Cardiac septum (tissue), 1 donor: ENCODE results near the gene DDHD1. TPM values are rescaled to one million over a fixed set of nuclear protein-coding genes. Genes with fewer than 3 reads are reported as not detected.

ENCODE experiments used
- DNase-seq: peaks from one replicate; pipeline ENCODE4 v3.0.0-alpha.2; 2020; ENCODE audit warnings: low spot score
- intact Hi-C: fragments of 100-400 bp; cut with DNase I; formaldehyde crosslinking; loops from one replicate; pipeline ENCODE4 v1.14.0; 2022
- total RNA-seq: library from RNA; stranded (reverse); fragmentation: NEBNext Ultra II Directional; extraction: Animal tissue kit (Norgen Biotek cat#: 25700); gene quantifications from one replicate; pipeline ENCODE4 v1.2.1, GENCODE V29; 2021
- donor health status: DM: no; HTN: no; CAD: no.

Gene DDHD1
- total RNA-seq, 1 donor from 2014 or later: 8.3 TPM

DNA sequence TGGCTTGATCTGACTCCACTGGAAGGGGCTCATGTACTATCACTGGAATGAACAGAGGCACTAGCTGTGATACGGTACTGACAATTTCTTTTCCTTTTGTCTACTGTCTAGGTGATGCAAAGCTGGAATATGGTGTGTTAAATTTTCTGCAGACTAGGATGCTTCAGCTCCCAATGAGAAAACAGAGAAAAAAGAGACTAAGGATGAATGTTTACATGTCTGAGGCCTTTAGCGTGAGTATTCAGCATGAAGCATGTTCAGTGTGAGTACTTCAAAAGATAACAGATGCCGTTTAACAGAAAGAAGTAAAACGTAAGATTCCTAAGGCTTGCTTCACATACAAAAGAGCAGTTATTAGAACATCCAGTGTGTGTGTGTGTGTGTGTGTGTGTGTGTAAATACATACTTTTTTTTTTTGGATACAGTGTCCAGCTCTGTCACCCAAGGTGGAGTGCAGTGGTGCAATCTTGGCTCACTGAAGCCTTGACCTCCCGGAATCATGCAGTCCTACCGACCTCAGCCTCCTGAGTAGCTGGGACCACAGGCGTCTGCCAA lies 110.0 kb downstream of the DDHD1 start:
- intact Hi-C loops: loop anchor here (5.0 kb wide), 2 partner anchors 91 to 109 kb away; partner anchors contain the start of genes DDHD1 and FERMT2
- no peak for DNase-seq

DNA sequence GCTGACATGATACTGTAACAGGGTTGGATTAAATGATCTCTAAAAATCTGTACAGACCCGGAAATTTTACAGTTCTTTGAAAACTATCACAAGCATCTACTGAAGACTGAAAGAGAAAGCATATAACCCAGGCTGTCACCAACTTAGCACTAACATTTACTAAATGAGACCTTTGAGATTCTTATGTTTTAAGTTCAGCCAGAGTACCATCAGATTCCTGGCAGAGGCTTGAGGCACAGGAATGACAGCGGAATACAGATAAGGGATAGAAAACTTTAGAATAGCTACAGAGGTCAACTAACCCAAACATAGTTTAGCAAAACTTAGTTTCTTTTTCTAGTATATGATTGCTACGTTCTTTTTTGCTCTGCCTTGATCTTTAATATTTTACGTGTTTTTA lies 110.6 kb downstream of the DDHD1 start:
- DNase-seq: no peak
- intact Hi-C loops: loop anchor here (5.0 kb wide), 2 partner anchors 90 to 110 kb away; partner anchors contain the start of genes DDHD1 and FERMT2

DNA sequence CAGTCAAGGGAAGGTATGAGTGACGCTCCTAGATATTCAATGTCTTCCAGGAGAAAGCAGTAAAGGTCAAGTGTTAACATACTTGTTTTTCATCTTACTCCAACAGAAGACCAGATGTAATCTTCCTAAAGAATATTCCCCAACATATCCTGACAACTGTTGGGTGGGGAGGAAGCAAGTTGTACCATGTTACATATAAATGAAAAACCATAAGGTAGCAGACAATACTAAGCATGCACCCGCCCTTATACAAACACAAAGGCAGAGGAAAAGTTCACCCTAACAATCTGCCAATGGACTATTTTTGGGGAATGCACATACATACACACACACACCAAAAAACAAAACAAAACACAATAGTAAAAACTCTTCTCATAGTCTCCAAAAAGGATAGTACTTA lies 112.1 kb downstream of the DDHD1 start:
- DNase-seq: no peak

DNA sequence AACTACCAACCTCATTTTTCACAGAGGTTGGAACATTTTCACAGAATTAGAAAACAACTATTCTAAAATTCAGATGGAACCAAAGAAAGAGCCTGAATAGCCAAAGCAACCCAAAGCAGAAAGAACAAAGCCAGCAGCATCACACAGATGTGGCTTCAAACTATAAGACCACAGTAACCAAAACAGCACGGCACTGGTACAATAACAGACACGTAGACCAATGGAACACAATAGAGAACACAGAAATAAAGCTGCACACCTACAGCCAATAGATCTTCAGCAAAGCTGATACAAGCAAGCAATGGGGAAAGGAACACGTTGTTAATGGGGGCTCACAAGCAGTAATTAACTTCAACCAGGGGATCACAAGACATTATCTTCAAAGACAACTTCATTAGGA lies 114.5 kb downstream of the DDHD1 start:
- intact Hi-C loops: no loop called here

More for the DNA sequence above, 112.1 kb downstream of the DDHD1 start:
- intact Hi-C loops: loop anchor here (5.0 kb wide), 2 partner anchors 89 to 111 kb away; partner anchors contain the start of genes DDHD1 and FERMT2

DNA sequence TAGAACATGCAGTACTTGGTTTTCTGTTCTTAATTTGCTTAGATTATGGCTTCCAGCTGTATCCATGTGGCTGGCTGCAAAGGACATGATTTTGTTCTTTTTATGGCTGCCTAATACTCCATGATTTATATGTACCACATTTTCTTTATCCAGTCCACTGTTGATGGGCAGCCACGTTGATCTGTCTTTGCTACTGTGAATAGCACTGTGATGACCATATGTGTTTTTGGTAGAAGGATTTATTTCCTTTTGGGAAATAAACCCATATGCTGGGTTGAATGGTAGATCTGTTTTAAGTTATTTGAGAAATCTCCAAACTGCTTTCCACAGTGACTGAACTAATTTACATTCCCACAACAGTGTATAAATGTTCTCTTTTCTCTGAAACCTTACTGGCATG lies 116.1 kb downstream of the DDHD1 start:
- intact Hi-C loops: no loop called here
- no peak for DNase-seq

More for the DNA sequence above, 114.5 kb downstream of the DDHD1 start:
- DNase-seq: no peak

DNA sequence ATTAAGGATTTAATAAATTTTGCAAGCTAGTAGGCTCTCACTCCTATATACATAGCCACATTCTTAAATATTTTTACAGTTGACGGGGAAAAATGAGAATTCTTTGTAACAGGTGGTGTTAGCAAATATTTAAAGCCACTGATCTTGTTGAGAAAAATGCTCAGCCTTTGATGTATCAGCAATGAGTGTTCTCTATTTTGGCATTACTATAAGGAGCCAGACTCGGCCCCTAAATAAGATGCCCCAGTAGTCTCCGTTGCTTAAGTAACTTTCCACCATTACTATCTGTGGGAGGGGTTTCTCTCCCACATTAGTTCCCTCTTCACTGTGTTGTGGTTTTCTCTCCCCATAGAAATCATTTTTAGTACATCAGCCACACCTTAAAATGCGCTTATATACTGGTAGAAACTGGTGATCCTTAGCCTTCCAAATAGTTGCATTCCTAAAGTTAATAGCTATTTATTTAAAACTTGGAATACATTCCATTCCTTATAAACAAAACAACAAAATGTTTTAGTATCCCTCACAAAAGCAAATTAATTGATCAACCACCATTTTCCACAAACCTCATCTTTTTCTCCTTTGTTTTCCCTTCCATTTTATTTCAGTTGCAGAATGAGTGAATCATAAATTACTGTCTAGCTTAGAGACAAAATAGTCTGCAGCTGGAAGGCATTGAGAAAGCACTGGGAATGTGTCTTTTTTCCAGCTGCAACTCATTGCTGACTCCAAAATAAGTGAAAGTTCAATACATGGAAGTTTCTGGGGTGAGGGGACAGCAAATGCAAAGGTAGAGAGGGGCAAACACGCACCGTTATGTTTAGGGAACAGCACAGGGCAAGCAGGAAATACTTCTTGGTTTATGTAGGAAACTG lies 117.5 kb downstream of the DDHD1 start:
- DNase-seq: no peak
- intact Hi-C loops: no loop called here

DNA sequence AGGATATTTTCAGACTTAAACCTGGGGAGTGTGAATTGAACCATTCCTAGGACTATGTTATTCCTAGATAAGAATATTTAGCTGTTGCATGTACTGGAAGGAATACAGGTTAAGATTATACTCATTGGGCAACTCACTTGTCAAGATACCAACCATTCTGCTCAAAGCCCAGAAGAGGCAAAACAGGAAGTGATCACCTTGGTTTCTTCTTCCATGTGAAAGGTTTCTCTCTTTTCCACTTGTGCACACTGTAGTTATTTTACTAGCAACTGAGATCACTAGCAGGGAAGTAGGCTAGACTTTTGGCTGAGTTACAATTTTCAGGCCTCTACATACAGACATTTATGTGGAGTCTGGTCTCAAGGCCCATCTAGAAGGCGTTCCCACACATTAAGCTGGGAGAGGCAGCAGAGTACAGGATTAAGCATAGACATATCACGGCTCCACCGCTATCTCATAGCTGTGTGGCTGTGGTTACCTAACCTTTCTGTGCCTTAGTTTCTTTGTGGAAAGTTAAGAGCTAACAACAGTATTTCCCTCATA lies 118.4 kb downstream of the DDHD1 start:
- no peak for DNase-seq
- intact Hi-C loops: no loop called here

DNA sequence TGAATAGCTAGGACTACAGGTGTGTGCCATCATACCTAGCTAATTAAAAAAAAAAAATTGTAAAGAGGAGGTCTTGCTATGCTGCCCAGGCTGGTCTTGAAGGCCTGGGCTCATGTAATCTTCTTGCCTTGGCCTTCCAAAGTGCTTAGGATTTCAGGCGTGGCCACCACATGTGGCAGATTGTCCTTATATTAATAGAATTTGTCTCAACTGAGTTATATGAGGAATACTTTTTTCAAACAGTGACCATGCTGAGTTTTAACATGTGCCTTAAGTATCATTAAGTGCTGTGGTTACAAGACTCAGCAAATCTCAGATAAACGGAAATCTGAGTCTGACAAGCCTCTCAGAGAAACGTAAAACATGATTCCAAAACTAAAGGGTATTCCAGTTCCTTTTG lies 119.1 kb downstream of the DDHD1 start:
- no peak for DNase-seq
- intact Hi-C loops: no loop called here

DNA sequence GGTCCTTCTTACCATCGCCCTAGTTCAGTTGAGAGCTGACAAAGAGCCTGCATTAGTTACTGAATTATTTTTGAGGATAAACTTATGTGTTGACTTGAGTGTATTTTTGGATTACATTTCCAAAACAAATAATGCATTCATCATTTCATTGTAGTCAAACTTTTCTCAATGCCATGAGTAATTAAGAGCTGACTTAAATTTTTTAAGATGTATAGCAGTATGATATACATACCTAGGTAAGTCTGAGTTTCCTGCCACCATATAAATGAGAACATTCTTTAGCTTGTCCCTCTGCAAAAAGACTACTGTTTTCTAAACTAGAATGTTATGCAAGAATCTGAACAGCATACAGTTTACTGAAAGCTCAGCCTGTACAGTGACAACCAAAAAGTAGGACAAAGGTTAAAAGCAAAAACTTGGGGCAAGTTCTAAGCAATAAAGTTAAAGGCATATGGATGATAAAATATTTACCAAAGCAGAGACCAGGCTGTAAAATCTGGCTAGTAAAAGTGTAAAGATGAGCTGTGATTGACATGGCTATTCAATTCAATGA lies 120.2 kb downstream of the DDHD1 start:
- DNase-seq: no peak
- intact Hi-C loops: no loop called here

DNA sequence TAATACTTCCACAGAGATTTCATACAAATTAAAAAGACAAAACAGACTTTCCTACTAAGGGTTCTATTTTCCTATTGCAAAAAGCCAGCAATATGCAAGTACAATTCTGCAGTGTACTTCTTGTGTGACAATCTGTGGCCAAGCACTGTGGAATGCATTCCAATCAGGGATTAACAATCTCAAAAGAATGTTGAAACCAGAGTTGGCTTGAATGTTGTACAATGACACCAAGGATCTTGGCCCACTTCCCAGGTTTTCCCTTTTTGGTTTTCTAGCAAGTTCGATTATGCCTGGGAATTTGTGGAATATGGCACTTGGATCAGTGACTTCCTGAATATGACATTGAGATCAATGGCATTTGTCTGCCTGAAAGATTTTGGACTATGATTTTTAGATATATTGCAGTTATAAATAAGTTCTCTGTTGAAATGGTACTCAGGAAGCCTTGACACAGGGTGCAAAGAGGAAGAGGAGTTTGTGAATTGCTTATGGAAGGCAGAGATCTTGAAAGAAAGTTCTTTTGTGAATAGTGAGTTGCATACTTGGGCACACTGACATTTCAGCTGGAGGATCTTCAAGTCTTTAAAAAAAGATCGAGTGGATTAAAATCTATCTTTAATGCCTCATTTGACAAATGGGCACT lies 120.8 kb downstream of the DDHD1 start:
- DNase-seq: no peak
- intact Hi-C loops: no loop called here

DNA sequence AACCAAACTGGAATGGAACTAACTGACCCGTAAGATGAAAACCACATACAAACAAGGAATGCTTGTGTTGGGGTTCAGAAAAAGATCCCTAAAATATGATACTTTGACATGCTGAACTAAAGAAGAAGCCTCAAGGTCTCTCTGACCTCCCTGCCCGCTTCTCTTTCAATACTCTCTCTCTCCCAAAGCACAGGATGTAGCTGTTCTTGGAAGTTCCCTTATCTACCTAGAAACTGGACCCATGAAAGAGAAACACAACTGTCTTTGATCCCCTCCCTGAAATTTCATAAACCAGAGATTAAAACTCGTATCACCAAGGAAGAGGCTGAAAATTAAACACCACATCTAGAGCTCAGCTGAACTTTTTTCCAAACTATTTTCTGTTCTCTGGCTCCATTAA lies 125.6 kb downstream of the DDHD1 start:
- no peak for DNase-seq
- intact Hi-C loops: no loop called here

DNA sequence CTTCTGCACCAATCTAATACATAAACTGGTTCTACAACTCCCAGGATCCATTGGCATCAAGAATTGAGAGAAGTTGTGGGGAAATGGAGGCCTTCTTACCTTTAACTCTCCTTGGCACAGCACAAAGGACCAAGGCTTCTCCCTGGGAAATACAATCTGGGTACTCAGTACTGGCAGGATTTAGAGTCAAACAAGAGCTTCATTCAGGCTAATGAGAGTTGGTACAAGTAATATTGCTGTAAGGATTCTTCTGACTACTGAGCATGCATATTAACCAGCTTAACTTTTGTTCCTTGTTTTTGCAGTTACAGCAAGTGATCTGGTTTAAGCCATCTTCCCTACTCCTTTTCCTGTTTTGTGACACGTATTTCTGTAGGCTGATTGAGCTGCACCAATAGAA lies 126.1 kb downstream of the DDHD1 start:
- DNase-seq: no peak
- intact Hi-C loops: no loop called here

DNA sequence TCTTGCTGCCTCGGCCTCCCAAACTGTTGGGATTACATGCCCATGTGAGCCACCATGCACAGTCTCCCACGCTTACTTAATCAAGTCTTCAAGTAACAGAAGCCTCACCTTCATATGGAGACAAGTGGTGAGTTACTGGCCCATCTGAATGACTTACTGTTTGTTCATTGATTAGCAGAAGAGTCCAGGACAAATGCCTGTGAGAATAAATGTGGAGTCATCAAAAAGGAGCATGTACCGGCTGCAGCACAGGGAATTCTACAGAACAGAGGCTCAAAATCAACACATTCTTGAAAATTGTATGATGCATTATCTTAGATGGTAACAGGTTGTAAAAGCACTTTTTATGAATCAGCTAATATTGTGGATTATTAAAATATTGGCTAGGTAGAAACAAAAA lies 129.8 kb downstream of the DDHD1 start:
- intact Hi-C loops: no loop called here
- no peak for DNase-seq

DNA sequence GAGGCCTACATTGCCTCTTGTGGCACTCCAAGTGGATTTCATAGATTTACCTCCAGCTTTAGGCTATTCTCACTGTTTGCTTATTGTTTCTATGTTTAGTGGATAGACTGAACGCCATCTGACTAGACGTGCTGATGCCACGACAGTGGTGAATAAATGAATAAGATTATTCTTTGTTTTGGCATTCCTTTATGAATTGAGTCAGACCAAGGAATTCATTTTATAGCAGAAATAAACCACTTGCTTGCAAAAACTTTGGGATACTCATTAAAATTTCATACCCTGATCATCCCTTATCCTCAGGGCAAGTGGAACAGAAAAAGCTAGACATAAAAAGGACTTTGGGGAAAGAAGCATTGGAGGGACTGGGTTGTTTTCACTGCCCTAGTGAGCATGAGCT lies 130.5 kb downstream of the DDHD1 start:
- intact Hi-C loops: no loop called here
- DNase-seq: no peak

DNA sequence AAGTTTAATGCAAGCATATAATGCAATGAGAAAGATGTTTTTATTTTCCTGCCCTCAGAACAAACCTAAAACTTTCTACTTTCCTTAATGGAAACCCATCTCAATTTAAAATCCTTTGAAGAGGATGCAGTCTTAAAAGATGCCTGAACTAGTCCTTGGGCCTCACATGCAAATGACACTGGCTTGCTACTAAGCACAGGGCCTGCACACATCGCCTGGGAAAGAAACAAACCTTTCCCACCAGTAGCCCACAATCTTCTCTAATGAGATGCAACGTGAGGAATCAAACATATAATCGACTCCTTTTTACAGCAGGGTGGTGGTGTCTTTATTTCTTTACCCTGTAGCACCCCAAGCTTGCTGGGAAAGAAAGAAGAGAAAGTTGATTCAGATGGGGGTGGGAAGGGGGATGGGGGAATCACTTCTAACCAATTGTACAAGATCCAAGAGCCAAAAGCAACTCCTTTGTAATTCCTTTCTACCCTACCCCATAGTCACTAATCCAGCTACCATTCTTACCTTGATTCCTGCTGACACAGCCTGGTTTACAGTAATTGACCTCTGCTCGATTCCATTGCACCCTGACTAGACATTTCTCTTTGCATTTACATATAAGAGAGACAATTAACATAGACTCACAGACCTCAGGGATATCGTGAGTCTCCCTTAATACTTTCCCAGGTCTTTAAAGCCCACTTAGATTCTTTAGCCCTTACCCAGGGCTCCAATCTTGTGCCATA lies 132.8 kb downstream of the DDHD1 start:
- no peak for DNase-seq
- intact Hi-C loops: no loop called here

DNA sequence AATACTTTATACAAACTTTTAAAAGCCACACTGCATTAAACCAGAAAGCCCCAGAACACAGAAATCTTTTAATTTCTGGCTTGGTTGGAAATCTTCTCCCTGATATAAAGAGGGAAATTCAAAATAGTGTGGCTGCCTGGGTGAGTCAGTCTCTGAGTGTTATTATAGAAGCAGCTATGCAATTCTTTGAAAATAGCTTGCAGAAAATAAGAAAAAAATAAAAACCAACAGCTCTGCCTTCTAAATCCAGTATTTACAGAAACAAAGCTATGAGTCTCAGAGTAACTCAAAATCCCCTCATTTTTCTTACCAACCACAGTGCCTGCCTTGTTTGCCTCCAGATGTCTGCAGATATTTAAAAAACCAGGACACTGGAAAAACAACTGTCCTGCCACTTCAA lies 133.7 kb downstream of the DDHD1 start:
- intact Hi-C loops: no loop called here
- no peak for DNase-seq

DNA sequence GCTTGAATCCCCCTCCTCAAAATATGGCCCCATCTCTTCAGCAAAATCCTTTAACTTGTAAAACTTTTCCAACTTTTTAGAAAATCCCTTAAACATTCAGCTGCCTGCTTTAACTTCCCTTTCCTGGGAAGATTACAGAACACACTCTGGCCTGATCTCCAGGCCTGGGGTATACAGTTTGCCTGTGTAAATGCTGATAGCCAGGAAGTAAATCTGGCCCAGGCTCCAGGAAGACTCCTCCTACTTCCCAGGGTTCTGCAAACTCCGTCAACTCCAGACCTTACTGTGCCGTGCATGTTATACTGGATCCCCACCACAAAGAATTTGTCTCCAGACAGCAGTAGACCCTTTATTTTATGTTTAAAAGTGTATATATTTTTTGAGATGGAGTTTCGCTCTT lies 135.3 kb downstream of the DDHD1 start:
- intact Hi-C loops: no loop called here
- DNase-seq: no peak

DNA sequence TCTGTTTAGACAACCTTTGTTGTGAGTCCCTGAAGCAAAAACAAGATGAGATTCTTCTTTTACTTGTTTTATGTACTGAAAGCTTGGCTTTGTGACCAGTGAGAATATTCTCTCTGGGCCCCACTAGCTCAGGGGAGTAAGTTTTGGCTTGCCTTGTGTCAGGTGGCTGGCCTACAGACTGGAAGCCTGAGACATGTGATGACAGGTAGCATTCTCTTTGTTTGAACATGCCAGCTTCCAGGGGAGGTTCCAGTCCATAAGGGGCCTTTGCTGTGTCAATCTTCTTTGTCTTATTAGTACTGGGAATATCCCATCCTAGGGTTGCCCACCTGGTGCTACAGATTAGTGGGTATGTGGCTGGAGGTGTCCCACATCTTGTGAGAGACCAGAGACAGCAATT lies 136.2 kb downstream of the DDHD1 start:
- intact Hi-C loops: no loop called here
- no peak for DNase-seq

DNA sequence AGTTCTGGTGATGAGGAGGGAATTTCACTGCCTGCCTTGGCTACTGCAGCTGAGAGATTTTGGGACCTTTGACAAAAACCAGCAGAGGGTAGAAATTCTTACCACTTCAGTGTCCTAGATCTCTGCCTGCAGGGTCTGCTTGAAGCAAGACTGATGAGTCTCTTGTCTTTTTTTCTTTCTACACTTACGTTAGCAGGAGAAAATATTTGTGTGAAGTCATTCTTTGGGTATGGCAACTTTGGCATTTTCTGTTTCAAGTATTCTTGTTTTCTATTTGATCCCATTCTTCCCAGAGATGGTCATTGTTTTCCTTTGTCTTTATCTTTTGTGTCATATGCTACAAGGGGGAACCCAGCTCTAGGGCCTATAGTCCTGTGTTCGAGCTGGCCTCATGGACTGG lies 136.6 kb downstream of the DDHD1 start:
- intact Hi-C loops: no loop called here
- no peak for DNase-seq
